Measurements from ENCODE around the gene MREG. TPM values are rescaled to one million over a fixed set of nuclear protein-coding genes. Genes with fewer than 3 reads are reported as not detected.

Gene MREG
- total and polyA plus RNA-seq, 2 donors = 0.89 to 3.4 TPM

- Histone ChIP-seq H3K4me3 (ENCODE audit: low read depth, low read length) (no peak overlapping the region), H3K27ac (ENCODE audit: low read depth) (no peak overlapping the region), H3K4me1 (ENCODE audit: insufficient read depth) (peaks cover 1% of the 10 kb centered on the region), H3K36me3 (ENCODE audit: insufficient read depth) (no peaks in the 10 kb centered on the region)
- DNase-seq (ENCODE audit: extremely low spot score) = no peak
- WGBS = 40% methylated on average over 8 of the region's 8 CpGs
Observed at GRCh38 chr2:215919624-215920243, 93.6 kb downstream of the MREG start.

GRCh38 chr2:215918901-215919599 lies 94.3 kb downstream of the MREG start:
- no peak overlapping the region for H3K27ac ChIP-seq (ENCODE audit: low read depth)
- no peak for DNase-seq (ENCODE audit: extremely low spot score)
- peaks cover 1% of the 10 kb centered on the region for H3K4me1 ChIP-seq (ENCODE audit: insufficient read depth)
- H3K4me3 ChIP-seq (ENCODE audit: low read depth, low read length) = no peak overlapping the region
- WGBS = 42% methylated on average over 3 of the region's 3 CpGs
- no peaks in the 10 kb centered on the region for H3K36me3 ChIP-seq (ENCODE audit: insufficient read depth)

GRCh38 chr2:215917953-215918620 lies 95.3 kb downstream of the MREG start:
- no peak for DNase-seq (ENCODE audit: extremely low spot score)
- WGBS = 38% methylated on average over 3 of the region's 3 CpGs
- H3K4me3 ChIP-seq (ENCODE audit: low read depth, low read length) = no peak overlapping the region
- no peaks in the 10 kb centered on the region for H3K36me3 ChIP-seq (ENCODE audit: insufficient read depth)
- H3K27ac ChIP-seq (ENCODE audit: low read depth) = no peak overlapping the region
- H3K4me1 ChIP-seq (ENCODE audit: insufficient read depth) = peaks cover 1% of the 10 kb centered on the region

GRCh38 chr2:215915441-215915840 lies 97.9 kb downstream of the MREG start:
- no peak for DNase-seq (ENCODE audit: extremely low spot score)
- WGBS = 86% methylated on average over 5 of the region's 5 CpGs

GRCh38 chr2:215914777-215915165 lies 98.6 kb downstream of the MREG start:
- no peak overlapping the region for H3K4me3 ChIP-seq (ENCODE audit: low read depth, low read length)
- no peak for DNase-seq (ENCODE audit: extremely low spot score)
- no peaks in the 10 kb centered on the region for H3K36me3 ChIP-seq (ENCODE audit: insufficient read depth)
- WGBS = 95% methylated on average over 4 of the region's 4 CpGs
- no peak overlapping the region for H3K27ac ChIP-seq (ENCODE audit: low read depth)
- peaks cover 1% of the 10 kb centered on the region for H3K4me1 ChIP-seq (ENCODE audit: insufficient read depth)

More at GRCh38 chr2:215915441-215915840, 97.9 kb downstream of the MREG start:
- Histone ChIP-seq H3K4me1 (ENCODE audit: insufficient read depth) (peaks cover 1% of the 10 kb centered on the region), H3K27ac (ENCODE audit: low read depth) (no peak overlapping the region), H3K4me3 (ENCODE audit: low read depth, low read length) (no peak overlapping the region), H3K36me3 (ENCODE audit: insufficient read depth) (no peaks in the 10 kb centered on the region)

- Histone ChIP-seq H3K27ac (ENCODE audit: low read depth) (no peak overlapping the region), H3K36me3 (ENCODE audit: insufficient read depth) (no peaks in the 10 kb centered on the region), H3K4me1 (ENCODE audit: insufficient read depth) (no peaks in the 10 kb centered on the region), H3K4me3 (ENCODE audit: low read depth, low read length) (no peak overlapping the region)
- 97% methylated on average over 3 of the region's 3 CpGs for WGBS
- DNase-seq (ENCODE audit: extremely low spot score) = no peak
Observed at GRCh38 chr2:215914054-215914776, 99.1 kb downstream of the MREG start.

- H3K4me1 ChIP-seq (ENCODE audit: insufficient read depth) = no peaks in the 10 kb centered on the region
- no peak overlapping the region for H3K4me3 ChIP-seq (ENCODE audit: low read depth, low read length)
- WGBS = 55% methylated on average over 6 of the region's 6 CpGs
- no peak for DNase-seq (ENCODE audit: extremely low spot score)
- no peaks in the 10 kb centered on the region for H3K36me3 ChIP-seq (ENCODE audit: insufficient read depth)
- no peak overlapping the region for H3K27ac ChIP-seq (ENCODE audit: low read depth)
Observed at GRCh38 chr2:215912299-215912842, 101.0 kb downstream of the MREG start.

- WGBS = 84% methylated on average over 8 of the region's 8 CpGs
- Histone ChIP-seq H3K4me1 (ENCODE audit: insufficient read depth) (no peaks in the 10 kb centered on the region), H3K4me3 (ENCODE audit: low read depth, low read length) (no peak overlapping the region), H3K36me3 (ENCODE audit: insufficient read depth) (no peaks in the 10 kb centered on the region), H3K27ac (ENCODE audit: low read depth) (no peak overlapping the region)
- no peak for DNase-seq (ENCODE audit: extremely low spot score)
Observed at GRCh38 chr2:215911301-215912085, 101.9 kb downstream of the MREG start.

GRCh38 chr2:215910180-215910579 lies 103.2 kb downstream of the MREG start:
- Histone ChIP-seq H3K27ac (ENCODE audit: low read depth) (no peak overlapping the region), H3K4me3 (ENCODE audit: low read depth, low read length) (no peak overlapping the region), H3K36me3 (ENCODE audit: insufficient read depth) (no peaks in the 10 kb centered on the region), H3K4me1 (ENCODE audit: insufficient read depth) (no peaks in the 10 kb centered on the region)
- DNase-seq (ENCODE audit: extremely low spot score) = no peak

- no peak overlapping the region for H3K4me3 ChIP-seq (ENCODE audit: low read depth, low read length)
- H3K27ac ChIP-seq (ENCODE audit: low read depth) = no peak overlapping the region
- DNase-seq (ENCODE audit: extremely low spot score) = no peak
- 91% methylated on average over 9 of the region's 9 CpGs for WGBS
- no peaks in the 10 kb centered on the region for H3K36me3 ChIP-seq (ENCODE audit: insufficient read depth)
- no peaks in the 10 kb centered on the region for H3K4me1 ChIP-seq (ENCODE audit: insufficient read depth)
Observed at GRCh38 chr2:215907147-215907546, 106.2 kb downstream of the MREG start.

GRCh38 chr2:215906458-215906857 lies 106.9 kb downstream of the MREG start:
- no peaks in the 10 kb centered on the region for H3K36me3 ChIP-seq (ENCODE audit: insufficient read depth)

GRCh38 chr2:215905691-215906090 lies 107.7 kb downstream of the MREG start:
- H3K27ac ChIP-seq (ENCODE audit: low read depth) = no peak overlapping the region

More at GRCh38 chr2:215906458-215906857, 106.9 kb downstream of the MREG start:
- H3K27ac ChIP-seq (ENCODE audit: low read depth) = no peak overlapping the region
- no peak overlapping the region for H3K4me3 ChIP-seq (ENCODE audit: low read depth, low read length)
- DNase-seq (ENCODE audit: extremely low spot score) = no peak
- H3K4me1 ChIP-seq (ENCODE audit: insufficient read depth) = no peaks in the 10 kb centered on the region

GRCh38 chr2:215904101-215904500 lies 109.2 kb downstream of the MREG start:
- Histone ChIP-seq H3K4me3 (ENCODE audit: low read depth, low read length) (no peak overlapping the region), H3K36me3 (ENCODE audit: insufficient read depth) (no peaks in the 10 kb centered on the region), H3K27ac (ENCODE audit: low read depth) (no peak overlapping the region), H3K4me1 (ENCODE audit: insufficient read depth) (no peaks in the 10 kb centered on the region)
- DNase-seq (ENCODE audit: extremely low spot score) = no peak
- 86% methylated on average over 5 of the region's 5 CpGs for WGBS

More at GRCh38 chr2:215905691-215906090, 107.7 kb downstream of the MREG start:
- no peak for DNase-seq (ENCODE audit: extremely low spot score)
- Histone ChIP-seq H3K4me3 (ENCODE audit: low read depth, low read length) (no peak overlapping the region), H3K4me1 (ENCODE audit: insufficient read depth) (no peaks in the 10 kb centered on the region), H3K36me3 (ENCODE audit: insufficient read depth) (no peaks in the 10 kb centered on the region)
- WGBS = 67% methylated on average over 5 of the region's 5 CpGs

Data from urinary bladder (tissue), 4 donors.